Activated T-helper 1 cell treated with anti-CD3 and anti-CD28 coated beads, Interleukin-12 subunit alpha, Interleukin-12 subunit beta, Interleukin-2, Interleukin-4 antibody, amounts not matched to agents 30 ng/mL and 10 ng/mL and 1 ng/mL, durations not matched to agents 14 hours and 24 hours and 36 hours (primary cell): Measurements from ENCODE around the gene SUGCT. TPM values are rescaled to one million over a fixed set of nuclear protein-coding genes. Genes with fewer than 3 reads are reported as not detected.

ENCODE experiments used
- DNase-seq: peaks from one replicate; pipeline ENCODE4 v3.0.0; 2021; ENCODE audit warnings: low spot score
- H3K27ac Mint-ChIP-seq: one replicate; pipeline ENCODE4 v1.8.0; 2021; ENCODE audit warnings: mild to moderate bottlenecking, mixed read lengths
- H3K27me3 Mint-ChIP-seq: one replicate; pipeline ENCODE4 v1.8.0; 2022; ENCODE audit warnings: mild to moderate bottlenecking, moderate library complexity, mixed read lengths; ENCODE audit not compliant: insufficient read depth
- H3K36me3 Mint-ChIP-seq: one replicate; pipeline ENCODE4 v1.8.0; 2021; ENCODE audit warnings: low read depth, mixed read lengths
- H3K4me1 Mint-ChIP-seq: one replicate; pipeline ENCODE4 v1.8.0; 2021; ENCODE audit warnings: low read depth, mixed read lengths
- H3K4me3 Mint-ChIP-seq: one replicate; pipeline ENCODE4 v1.8.0; 2021; ENCODE audit warnings: mild to moderate bottlenecking, moderate library complexity, mixed read lengths
- H3K9me3 Mint-ChIP-seq: one replicate; pipeline ENCODE4 v1.8.0; 2021; ENCODE audit warnings: mixed read lengths
- intact Hi-C: fragments of 100-400 bp; cut with micrococcal nuclease; formaldehyde crosslinking; loops from one replicate; pipeline ENCODE4 v1.15.1; 2024
- total RNA-seq: library from RNA; stranded (reverse); gene quantifications from 2 replicates; pipeline ENCODE4 v1.2.3, GENCODE V29; 2022

The SUGCT gene
- total RNA-seq, 1 donor from 2014 or later = not detected

DNA sequence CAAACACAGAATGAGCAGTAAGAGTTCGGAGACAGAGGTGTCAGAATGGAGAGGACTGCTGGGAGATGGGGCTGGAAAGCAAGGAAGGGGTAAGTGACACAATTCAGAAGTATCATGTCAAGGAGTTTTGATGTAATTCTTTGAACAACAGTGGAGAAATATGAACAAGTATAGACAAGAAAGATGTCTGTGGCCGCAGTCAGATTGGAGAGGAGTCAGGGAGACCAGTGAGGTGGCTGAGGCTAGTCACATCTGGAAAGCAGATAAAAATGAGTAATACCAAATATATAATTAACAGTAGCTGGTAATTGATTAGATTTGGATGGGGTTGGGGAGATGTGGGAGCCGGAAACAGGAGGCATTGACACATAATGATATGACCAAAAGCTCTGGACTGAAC lies 540.9 kb downstream of the SUGCT start:
- no peak for DNase-seq
- Mint-ChIP-seq H3K27me3 (peaks cover 3% of the 10 kb centered on the region), H3K27ac (no peak overlapping the region), H3K36me3 (no peaks in the 10 kb centered on the region), H3K9me3 (no peaks in the 10 kb centered on the region), H3K4me1 (peaks cover 9% of the 10 kb centered on the region), H3K4me3 (no peak overlapping the region)
- intact Hi-C loops = no loop called here

DNA sequence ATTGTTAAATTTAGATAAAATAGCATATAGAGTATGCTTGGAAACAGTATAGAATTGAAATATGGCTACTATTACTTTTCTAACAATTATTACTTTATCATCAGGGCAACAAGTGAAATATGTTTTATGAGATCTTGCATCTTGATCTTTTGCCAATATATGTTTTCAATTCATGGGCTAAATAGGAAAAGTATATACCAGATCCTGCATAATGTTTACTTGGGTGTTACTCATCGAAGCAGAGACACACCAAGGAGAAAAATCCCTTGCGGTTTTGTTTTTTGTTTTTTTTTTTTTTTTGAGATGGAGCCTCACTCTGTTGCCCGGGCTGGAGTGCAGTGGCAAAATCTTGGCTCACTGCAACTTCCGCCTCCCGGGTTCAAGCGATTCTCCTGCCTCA lies 541.4 kb downstream of the SUGCT start:
- no peak for DNase-seq
- intact Hi-C loops = no loop called here
- Mint-ChIP-seq H3K27ac (no peak overlapping the region), H3K27me3 (peaks cover under 1% of the 10 kb centered on the region), H3K4me1 (peaks cover 9% of the 10 kb centered on the region), H3K9me3 (no peaks in the 10 kb centered on the region), H3K4me3 (no peak overlapping the region), H3K36me3 (no peaks in the 10 kb centered on the region)

DNA sequence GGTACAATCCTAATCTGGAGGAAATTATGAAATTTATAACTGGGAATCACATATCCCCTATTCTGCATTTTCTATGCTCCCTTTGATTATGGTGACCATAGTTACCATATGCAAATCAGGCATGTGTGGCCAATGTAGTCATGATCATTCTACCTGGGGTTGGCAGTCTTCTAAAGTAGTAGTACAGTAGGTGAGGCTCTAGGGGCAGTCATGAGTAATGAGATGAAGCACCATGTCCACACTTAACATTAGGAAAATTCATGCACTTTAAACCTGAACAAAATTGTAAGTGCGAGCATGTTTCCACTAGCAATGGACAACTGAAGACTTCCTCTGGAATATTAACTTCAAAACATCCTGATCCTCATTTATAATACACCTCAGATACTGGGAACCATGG lies 545.9 kb downstream of the SUGCT start:
- no peak for DNase-seq
- H3K4me1 Mint-ChIP-seq = no peaks in the 10 kb centered on the region
- no peak overlapping the region for H3K4me3 Mint-ChIP-seq
- intact Hi-C loops = no loop called here
- H3K36me3 Mint-ChIP-seq = no peaks in the 10 kb centered on the region
- H3K27me3 Mint-ChIP-seq = peaks cover 3% of the 10 kb centered on the region
- no peak overlapping the region for H3K27ac Mint-ChIP-seq
- no peaks in the 10 kb centered on the region for H3K9me3 Mint-ChIP-seq

DNA sequence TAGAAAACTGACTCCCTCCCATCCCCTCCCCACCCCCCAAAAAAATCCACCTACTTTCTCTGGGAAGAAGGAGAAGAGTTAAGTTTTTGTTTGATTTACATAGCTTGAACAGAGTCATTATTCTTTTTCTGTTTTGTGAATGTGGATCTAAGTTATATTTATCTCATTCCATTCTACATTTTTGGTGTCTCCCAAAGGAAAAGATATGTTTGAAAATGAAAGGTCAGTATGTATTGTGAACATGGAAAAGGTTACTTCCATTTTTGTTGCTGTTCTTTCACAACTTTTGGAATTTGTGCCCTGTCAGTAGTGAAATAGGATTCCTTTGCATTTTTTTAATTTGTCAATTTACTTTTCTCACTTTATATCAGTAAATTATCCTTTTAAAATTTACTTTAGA lies 547.9 kb downstream of the SUGCT start:
- H3K4me3 Mint-ChIP-seq = no peak overlapping the region
- no peaks in the 10 kb centered on the region for H3K4me1 Mint-ChIP-seq
- no peaks in the 10 kb centered on the region for H3K36me3 Mint-ChIP-seq
- no peak for DNase-seq
- intact Hi-C loops = no loop called here
- peaks cover 3% of the 10 kb centered on the region for H3K27me3 Mint-ChIP-seq
- H3K9me3 Mint-ChIP-seq = no peaks in the 10 kb centered on the region
- no peak overlapping the region for H3K27ac Mint-ChIP-seq

DNA sequence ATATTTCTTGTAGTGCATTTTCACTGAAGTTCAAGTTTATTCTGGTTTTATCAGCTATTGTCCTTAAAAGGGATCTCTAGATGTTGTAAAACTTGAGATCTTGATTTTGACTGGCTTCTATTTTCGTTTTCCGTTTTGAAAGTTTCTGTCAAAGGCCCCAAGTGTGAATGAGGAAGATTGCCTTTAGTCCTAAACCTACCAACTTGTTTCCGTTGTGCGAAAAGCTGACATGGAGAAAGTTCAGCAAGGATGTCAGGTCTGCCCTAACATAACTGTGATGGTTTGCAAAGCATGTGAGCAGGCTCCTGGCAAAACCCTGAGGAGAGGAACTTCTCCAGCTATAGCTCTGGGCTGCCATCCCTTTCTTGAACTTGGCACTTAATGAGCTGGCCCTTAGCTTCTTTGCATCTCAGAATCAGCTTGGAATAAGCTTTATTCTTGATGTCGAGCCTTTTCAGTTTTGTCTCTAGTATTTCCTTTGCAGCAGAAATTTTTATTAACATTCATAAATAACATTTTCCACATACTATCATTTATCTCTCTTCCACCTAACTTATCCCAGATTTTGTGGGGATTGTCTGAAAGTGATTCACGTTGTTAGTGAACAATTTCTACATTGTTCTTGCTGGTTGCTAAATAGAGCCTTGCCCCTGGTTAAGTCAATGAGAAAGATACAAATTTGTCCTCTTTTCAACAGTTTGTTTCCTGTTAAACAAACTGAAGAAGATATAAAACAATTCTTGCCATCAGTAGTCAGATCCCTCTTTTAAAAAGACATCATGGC lies 559.4 kb downstream of the SUGCT start:
- Mint-ChIP-seq H3K4me3 (no peak overlapping the region), H3K9me3 (no peaks in the 10 kb centered on the region)
- intact Hi-C loops = no loop called here

DNA sequence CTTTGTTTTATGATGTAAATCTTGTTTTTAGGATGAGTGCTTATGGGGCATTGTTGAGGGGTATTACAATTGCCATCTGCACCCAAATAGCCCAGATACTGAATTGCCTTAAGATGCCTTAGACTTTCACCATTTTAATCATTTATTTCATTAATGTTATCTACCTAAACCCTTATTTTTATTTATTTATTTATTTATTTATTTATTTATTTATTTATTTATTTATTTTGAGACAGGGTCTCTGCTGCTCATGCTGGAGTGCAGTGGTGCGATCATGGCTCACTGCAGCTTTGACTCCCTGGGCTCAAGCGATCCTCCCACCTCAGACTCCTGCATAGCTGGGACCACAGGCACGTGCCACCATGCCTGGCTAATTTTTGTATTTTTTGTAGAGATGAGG lies 560.2 kb downstream of the SUGCT start:
- Mint-ChIP-seq H3K36me3 (no peaks in the 10 kb centered on the region), H3K4me1 (peaks cover 3% of the 10 kb centered on the region), H3K27ac (no peak overlapping the region), H3K4me3 (no peak overlapping the region), H3K9me3 (no peaks in the 10 kb centered on the region), H3K27me3 (no peaks in the 10 kb centered on the region)
- DNase-seq = no peak
- intact Hi-C loops = no loop called here

More for the DNA sequence above, 559.4 kb downstream of the SUGCT start:
- no peaks in the 10 kb centered on the region for H3K4me1 Mint-ChIP-seq
- no peaks in the 10 kb centered on the region for H3K27me3 Mint-ChIP-seq
- no peak overlapping the region for H3K27ac Mint-ChIP-seq
- DNase-seq = no peak
- no peaks in the 10 kb centered on the region for H3K36me3 Mint-ChIP-seq

DNA sequence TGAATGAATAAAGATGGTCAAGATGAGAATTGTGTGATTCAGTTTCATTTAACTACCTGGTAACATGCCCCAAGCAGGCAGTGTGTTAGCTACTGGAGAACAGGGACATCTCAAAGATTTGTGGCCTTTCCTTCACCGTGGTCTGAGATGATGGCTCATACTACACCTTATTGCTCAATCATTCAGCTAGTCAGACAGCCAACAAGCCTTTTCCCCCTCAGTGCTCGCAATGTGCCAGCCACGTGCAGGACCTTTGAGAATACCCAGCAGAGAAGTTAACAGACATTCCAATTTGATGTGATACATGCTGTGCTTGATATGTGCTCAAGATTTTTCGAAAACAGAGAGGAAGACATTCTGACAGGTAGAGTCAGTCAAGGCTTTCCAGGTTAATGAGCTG lies 562.8 kb downstream of the SUGCT start:
- Mint-ChIP-seq H3K4me1 (peaks cover 25% of the 10 kb centered on the region), H3K4me3 (no peak overlapping the region), H3K36me3 (no peaks in the 10 kb centered on the region), H3K27me3 (no peaks in the 10 kb centered on the region), H3K27ac (no peak overlapping the region), H3K9me3 (no peaks in the 10 kb centered on the region)
- intact Hi-C loops = no loop called here
- DNase-seq = no peak

DNA sequence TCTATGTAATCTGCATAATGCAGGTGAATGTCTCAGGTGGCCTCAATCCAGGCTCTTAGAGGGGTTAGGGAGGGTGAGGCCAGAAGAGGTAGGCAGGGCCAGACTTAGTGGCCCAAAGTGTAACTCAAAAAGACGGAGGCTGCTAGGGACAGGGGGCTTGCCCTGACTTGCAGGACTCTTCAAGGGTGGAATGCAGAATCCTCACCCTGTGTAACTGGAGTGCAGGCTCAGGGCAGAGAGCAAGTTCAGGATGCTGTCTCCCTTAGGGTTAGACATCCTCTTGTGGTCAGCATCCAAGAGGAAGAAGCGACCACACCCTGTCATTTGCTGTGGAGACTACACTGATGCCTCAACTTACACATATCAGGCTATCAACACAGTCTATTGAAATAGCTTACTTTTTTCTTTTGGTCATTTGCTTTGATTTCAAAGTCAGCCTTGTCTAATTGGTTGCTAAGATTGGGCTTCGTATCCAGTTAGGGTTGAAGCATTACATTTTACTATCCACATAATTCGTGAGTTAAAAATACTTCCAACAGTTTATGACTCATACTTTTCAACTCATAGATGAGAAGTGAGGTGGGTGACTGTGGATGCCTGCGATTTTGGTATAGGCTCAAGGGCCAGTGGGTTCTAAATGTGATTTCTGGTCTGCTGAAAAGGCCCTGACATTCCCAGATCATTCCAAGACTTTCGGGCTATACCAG lies 563.6 kb downstream of the SUGCT start:
- Mint-ChIP-seq H3K9me3 (no peaks in the 10 kb centered on the region), H3K4me3 (no peak overlapping the region), H3K27me3 (no peaks in the 10 kb centered on the region), H3K27ac (no peak overlapping the region), H3K36me3 (no peaks in the 10 kb centered on the region), H3K4me1 (peaks cover 26% of the 10 kb centered on the region)
- intact Hi-C loops = no loop called here
- DNase-seq = no peak

DNA sequence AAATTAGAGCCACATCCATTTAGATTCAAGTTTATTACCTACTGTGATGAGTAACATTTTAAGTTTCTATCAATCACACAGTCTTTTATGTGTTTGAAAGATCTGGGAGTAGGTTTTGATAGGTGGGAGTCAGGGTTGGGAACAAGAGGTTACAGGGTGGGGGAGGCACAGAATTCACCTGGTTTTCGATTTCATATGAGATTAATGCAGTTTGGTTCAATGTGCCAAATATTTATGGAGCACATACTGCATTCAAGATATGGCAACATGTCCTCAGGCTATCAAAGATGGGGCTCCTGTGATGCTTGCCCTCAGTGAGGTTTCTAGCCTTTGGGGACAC lies 564.1 kb downstream of the SUGCT start:
- DNase-seq = no peak

DNA sequence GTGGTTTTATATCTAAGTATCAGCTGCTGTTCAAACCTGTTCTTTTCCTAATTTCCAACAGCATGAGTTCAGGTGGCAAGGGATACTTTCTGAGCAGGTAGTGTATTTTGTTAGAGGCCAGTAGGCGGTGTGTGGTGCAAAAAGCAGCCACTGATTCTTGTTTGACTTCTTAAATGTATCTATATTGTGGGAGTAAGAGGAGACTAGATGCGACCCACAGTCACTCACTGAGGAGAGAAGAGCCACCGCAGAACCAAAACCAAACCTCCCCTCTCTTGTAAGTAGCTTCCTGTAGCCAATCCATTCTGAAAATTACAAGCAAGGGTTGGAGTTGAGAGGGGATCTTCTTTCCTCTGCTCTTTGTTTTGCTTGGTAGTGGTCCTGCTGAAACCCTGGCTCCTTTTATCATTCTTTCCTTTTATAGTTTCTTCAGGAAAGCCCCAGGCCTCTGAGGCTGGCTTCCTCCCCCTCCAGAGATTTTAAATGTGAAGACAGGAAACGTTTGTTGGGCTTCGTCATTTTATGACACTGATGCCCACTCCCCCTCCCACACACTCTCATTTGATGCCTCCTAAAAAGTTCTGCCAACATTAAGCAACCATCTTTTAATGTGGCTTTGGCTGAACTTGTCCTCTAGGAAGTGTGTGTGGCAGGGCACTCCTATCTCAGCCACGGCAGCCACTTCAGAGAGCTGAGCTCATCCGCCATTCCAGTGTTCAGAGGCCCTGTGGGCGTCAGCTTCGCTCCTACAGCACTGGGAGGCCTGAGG lies 566.0 kb downstream of the SUGCT start:
- Mint-ChIP-seq H3K4me1 (peaks cover 26% of the 10 kb centered on the region), H3K9me3 (no peaks in the 10 kb centered on the region), H3K27ac (peak overlapping the region; percentile 75), H3K27me3 (no peaks in the 10 kb centered on the region), H3K36me3 (no peaks in the 10 kb centered on the region), H3K4me3 (peak overlapping the region; percentile 13)
- intact Hi-C loops = no loop called here
- no peak for DNase-seq

More for the DNA sequence above, 564.1 kb downstream of the SUGCT start:
- Mint-ChIP-seq H3K27me3 (no peaks in the 10 kb centered on the region), H3K4me3 (no peak overlapping the region), H3K9me3 (no peaks in the 10 kb centered on the region), H3K4me1 (peaks cover 26% of the 10 kb centered on the region), H3K36me3 (no peaks in the 10 kb centered on the region), H3K27ac (no peak overlapping the region)
- intact Hi-C loops = no loop called here

DNA sequence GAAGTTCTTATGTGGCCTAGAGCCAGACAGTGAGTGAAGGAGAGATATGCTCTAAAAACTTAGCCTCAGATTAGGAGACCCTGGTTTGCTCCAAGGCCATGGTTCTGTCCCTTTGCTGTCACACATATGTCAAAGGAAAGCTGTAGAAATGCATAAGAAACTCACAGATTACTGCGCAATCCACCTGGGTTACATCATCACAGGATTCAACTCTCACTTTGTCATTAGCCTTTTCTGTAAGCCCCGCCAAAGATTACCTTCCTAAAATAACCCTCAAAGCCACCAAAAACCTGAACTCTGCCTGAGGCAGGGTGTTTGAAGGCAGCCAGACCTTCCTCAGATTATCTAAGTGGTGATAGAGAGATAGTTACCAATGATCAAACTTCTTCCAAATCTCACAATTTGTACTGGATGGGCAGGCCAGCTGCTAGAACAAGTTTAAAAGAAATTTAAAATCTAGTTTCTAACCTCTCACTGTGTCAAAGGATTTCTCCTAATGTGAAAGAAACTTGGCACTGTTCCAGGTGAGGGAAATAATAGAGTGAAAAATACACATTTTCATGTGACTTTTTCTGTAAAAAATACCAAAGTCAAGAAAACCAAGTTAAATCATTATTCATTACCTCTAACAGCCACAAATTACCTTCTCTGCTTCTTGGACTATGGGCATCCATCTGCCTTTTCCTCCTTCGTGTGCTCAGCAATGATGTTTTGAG lies 567.2 kb downstream of the SUGCT start:
- intact Hi-C loops = no loop called here
- H3K36me3 Mint-ChIP-seq = no peaks in the 10 kb centered on the region
- peaks cover 26% of the 10 kb centered on the region for H3K4me1 Mint-ChIP-seq
- H3K9me3 Mint-ChIP-seq = no peaks in the 10 kb centered on the region
- H3K27me3 Mint-ChIP-seq = no peaks in the 10 kb centered on the region
- DNase-seq = no peak
- H3K4me3 Mint-ChIP-seq = no peak overlapping the region
- H3K27ac Mint-ChIP-seq = no peak overlapping the region

DNA sequence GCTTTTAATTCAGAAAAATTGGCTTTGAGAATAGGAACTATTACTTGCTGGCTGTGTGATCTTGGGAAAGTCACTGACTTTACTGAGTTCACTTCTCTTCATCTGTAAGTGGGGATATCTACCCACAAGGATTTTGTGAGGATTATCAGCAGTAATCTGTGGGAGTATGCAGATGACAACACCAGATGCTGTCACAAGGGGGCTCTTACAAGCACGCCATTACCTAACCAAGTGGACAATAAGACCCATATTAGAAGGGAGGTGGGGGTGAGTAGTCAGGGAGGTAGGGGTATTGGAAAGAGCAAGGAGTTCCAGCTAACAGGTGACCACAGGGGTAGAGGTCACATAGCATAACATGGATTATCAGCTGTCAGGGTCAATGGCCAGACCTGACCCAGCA lies 569.4 kb downstream of the SUGCT start:
- Mint-ChIP-seq H3K27me3 (no peaks in the 10 kb centered on the region), H3K9me3 (no peaks in the 10 kb centered on the region), H3K4me1 (peaks cover 26% of the 10 kb centered on the region), H3K36me3 (no peaks in the 10 kb centered on the region), H3K4me3 (no peak overlapping the region), H3K27ac (no peak overlapping the region)
- no peak for DNase-seq
- intact Hi-C loops = no loop called here
